Ishikawa (cell line): ENCODE measurements around the gene THSD4.

Experiments used
- CEBPB ChIP-seq: IDR thresholded peaks from 2 replicates; pipeline ENCODE4 v1.6.1; 2012
- CREB1 ChIP-seq: IDR thresholded peaks from 2 replicates; pipeline ENCODE4 v1.6.1; 2012; ENCODE audit warnings: low read depth
- EGR1 ChIP-seq: IDR thresholded peaks from 2 replicates; pipeline ENCODE4 v1.6.1; 2012
- EP300 ChIP-seq: IDR thresholded peaks from 2 replicates; pipeline ENCODE4 v1.6.1; 2012; ENCODE audit warnings: borderline replicate concordance
- FOXM1 ChIP-seq: IDR thresholded peaks from 2 replicates; pipeline ENCODE4 v1.6.1; 2012; ENCODE audit warnings: low read depth, borderline replicate concordance
- NFIC ChIP-seq: IDR thresholded peaks from 2 replicates; pipeline ENCODE4 v1.6.1; 2012
- RAD21 ChIP-seq: IDR thresholded peaks from 2 replicates; pipeline ENCODE4 v1.6.1; 2012; ENCODE audit warnings: low read depth
- TAF1 ChIP-seq: IDR thresholded peaks from 2 replicates; pipeline ENCODE4 v1.6.1; 2012; ENCODE audit warnings: low read depth, mild to moderate bottlenecking
- TCF12 ChIP-seq: IDR thresholded peaks from 2 replicates; pipeline ENCODE4 v1.6.1; 2012; ENCODE audit warnings: low read depth
- TEAD4 ChIP-seq: IDR thresholded peaks from 2 replicates; pipeline ENCODE4 v1.6.1; 2012
- YY1 ChIP-seq: IDR thresholded peaks from 2 replicates; pipeline ENCODE4 v1.6.1; 2012; ENCODE audit warnings: low read depth
- ZBTB7A ChIP-seq: IDR thresholded peaks from 2 replicates; pipeline ENCODE4 v1.6.1; 2012; ENCODE audit warnings: low read depth
- TF ChIP-seq, protein P1 (sequence below): IDR thresholded peaks from 2 replicates; pipeline ENCODE4 v1.6.1; 2012
- TF ChIP-seq, protein P2 (sequence below): IDR thresholded peaks from 2 replicates; pipeline ENCODE4 v1.6.1; 2012
- TF ChIP-seq, protein P3 (sequence below): IDR thresholded peaks from 2 replicates; pipeline ENCODE4 v1.6.1; 2012; ENCODE audit warnings: low read depth, mild to moderate bottlenecking

The THSD4 gene

DNA sequence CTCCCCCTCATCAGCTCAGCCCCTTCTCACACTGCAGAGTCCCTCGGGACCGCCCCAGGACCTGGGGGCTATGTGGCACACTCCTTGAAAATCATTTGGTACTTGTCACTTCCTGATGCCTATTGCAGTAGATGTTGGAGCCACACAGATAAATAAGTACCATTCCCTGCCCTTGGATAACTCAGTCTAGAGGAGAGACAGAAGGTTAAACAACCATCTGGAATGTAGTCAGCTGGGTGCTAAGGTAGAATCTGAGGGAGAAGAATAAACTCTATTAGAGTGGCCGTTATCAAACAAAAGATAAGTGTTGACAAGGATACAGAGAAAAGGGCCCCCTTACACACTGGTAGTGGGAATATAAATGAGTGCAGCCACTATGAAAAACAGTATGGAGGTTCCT, 582.8 kb downstream of the THSD4 start:
- TF ChIP-seq, protein P1, sequence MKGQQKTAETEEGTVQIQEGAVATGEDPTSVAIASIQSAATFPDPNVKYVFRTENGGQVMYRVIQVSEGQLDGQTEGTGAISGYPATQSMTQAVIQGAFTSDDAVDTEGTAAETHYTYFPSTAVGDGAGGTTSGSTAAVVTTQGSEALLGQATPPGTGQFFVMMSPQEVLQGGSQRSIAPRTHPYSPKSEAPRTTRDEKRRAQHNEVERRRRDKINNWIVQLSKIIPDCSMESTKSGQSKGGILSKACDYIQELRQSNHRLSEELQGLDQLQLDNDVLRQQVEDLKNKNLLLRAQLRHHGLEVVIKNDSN, result no peak
- TF ChIP-seq CEBPB, result no peak

DNA sequence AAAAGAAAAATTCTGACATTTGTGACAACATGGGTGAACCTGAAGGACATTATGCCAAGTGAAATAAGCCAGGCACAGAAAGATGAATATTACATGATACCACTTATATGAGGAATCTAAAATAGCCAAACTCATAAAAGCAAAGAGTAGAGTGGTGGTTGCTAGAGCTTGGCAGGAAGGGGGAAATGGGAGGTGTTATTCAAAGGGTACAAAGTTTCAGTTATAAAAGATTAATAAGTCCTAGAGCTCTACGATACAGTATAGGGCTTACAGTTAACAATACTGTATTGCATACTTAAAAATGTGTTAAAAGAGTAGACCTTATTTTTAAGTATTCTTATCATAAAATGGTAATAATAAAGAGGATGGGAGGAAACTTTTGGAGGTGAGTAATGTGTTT, 583.5 kb downstream of the THSD4 start:
- TF ChIP-seq TEAD4 (no peak), EGR1 (no peak), RAD21 (no peak), CEBPB (no peak), CREB1 (no peak), ZBTB7A (no peak), TCF12 (no peak), NFIC (no peak), YY1 (no peak), TAF1 (no peak), EP300 (no peak), FOXM1 (no peak)
- TF ChIP-seq, protein P2, sequence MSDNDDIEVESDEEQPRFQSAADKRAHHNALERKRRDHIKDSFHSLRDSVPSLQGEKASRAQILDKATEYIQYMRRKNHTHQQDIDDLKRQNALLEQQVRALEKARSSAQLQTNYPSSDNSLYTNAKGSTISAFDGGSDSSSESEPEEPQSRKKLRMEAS, result no peak
- TF ChIP-seq, protein P3, sequence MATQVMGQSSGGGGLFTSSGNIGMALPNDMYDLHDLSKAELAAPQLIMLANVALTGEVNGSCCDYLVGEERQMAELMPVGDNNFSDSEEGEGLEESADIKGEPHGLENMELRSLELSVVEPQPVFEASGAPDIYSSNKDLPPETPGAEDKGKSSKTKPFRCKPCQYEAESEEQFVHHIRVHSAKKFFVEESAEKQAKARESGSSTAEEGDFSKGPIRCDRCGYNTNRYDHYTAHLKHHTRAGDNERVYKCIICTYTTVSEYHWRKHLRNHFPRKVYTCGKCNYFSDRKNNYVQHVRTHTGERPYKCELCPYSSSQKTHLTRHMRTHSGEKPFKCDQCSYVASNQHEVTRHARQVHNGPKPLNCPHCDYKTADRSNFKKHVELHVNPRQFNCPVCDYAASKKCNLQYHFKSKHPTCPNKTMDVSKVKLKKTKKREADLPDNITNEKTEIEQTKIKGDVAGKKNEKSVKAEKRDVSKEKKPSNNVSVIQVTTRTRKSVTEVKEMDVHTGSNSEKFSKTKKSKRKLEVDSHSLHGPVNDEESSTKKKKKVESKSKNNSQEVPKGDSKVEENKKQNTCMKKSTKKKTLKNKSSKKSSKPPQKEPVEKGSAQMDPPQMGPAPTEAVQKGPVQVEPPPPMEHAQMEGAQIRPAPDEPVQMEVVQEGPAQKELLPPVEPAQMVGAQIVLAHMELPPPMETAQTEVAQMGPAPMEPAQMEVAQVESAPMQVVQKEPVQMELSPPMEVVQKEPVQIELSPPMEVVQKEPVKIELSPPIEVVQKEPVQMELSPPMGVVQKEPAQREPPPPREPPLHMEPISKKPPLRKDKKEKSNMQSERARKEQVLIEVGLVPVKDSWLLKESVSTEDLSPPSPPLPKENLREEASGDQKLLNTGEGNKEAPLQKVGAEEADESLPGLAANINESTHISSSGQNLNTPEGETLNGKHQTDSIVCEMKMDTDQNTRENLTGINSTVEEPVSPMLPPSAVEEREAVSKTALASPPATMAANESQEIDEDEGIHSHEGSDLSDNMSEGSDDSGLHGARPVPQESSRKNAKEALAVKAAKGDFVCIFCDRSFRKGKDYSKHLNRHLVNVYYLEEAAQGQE, result no peak

DNA sequence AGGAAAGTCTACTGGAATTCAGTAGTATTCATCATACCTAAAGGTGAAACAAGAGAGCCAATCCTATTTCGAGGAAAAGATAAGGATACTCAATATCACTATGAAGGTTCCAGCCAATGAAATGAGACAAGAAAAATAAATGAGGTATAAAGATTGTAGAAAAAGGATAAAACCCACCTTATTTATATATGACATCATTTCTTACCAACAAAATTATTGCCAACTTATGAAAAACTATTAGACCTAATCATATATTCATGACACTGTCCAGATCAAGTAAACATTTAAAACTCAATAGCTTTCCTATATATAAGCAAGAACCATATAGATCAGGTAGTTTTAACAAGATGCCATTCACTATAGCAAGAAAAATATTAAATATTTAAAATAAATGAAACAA, 584.7 kb downstream of the THSD4 start:
- TF ChIP-seq, protein P1, result no peak
- TF ChIP-seq, protein P2, result no peak
- TF ChIP-seq EGR1, result no peak
- no peak for TF ChIP-seq TCF12
- TF ChIP-seq, protein P3, result no peak
- no peak for TF ChIP-seq ZBTB7A
- no peak for TF ChIP-seq TAF1
- TF ChIP-seq CEBPB, result no peak
- no peak for TF ChIP-seq FOXM1
- TF ChIP-seq EP300, result no peak
- no peak for TF ChIP-seq TEAD4
- TF ChIP-seq CREB1, result no peak
- TF ChIP-seq YY1, result no peak
- no peak for TF ChIP-seq NFIC
- no peak for TF ChIP-seq RAD21

DNA sequence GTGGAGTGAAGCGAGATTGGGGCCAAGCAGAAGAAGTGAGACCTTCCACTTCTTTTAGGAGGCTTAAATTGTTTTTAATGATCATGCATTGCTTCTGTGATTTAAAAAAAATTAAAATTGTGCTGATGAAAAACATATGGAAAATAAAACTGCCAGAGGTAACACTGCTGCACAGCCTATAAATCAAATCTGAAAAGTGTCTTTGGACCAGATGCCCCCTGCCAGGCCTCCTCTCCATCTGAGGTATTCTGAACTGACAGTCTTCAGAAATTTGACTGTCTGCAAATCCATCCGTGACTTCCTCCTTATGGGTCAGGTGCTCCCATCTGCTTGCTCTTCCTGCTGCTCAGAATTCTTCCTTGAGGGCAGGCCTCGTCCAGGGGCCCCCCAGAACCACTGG, 586.5 kb downstream of the THSD4 start:
- no peak for TF ChIP-seq FOXM1
- TF ChIP-seq, protein P2, result no peak
- TF ChIP-seq TEAD4, result no peak
- no peak for TF ChIP-seq EP300
- TF ChIP-seq TAF1, result no peak
- TF ChIP-seq TCF12, result no peak
- TF ChIP-seq RAD21, result no peak
- TF ChIP-seq, protein P3, result no peak
- no peak for TF ChIP-seq YY1
- TF ChIP-seq CEBPB, result no peak
- TF ChIP-seq EGR1, result no peak
- TF ChIP-seq, protein P1, result no peak
